Measurements from ENCODE around the gene RIMS4.

DNA sequence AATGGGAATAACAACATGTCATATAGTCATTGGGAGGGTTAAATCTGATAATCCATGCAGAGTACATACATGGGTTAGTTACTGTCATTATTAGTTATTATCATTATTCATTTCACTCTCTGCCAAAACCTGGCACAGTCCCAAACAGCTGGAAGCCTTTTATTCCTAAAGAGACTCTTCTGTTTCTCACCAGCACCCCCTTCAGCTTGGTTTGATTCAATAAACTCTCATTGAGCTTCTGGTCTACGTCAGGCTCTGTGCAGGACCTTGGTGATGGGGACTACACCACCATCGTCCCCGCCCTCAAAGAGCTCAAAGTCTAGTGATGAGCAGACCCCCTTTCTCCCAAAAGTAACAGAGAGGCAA, 62.4 kb downstream of the RIMS4 start:
- no peak for TF ChIP-seq POLR2A (IDR thresholded peaks at IDR 0.05)
- TF ChIP-seq, protein P1, sequence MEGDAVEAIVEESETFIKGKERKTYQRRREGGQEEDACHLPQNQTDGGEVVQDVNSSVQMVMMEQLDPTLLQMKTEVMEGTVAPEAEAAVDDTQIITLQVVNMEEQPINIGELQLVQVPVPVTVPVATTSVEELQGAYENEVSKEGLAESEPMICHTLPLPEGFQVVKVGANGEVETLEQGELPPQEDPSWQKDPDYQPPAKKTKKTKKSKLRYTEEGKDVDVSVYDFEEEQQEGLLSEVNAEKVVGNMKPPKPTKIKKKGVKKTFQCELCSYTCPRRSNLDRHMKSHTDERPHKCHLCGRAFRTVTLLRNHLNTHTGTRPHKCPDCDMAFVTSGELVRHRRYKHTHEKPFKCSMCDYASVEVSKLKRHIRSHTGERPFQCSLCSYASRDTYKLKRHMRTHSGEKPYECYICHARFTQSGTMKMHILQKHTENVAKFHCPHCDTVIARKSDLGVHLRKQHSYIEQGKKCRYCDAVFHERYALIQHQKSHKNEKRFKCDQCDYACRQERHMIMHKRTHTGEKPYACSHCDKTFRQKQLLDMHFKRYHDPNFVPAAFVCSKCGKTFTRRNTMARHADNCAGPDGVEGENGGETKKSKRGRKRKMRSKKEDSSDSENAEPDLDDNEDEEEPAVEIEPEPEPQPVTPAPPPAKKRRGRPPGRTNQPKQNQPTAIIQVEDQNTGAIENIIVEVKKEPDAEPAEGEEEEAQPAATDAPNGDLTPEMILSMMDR (IDR thresholded peaks at IDR 0.05), result no peak
